Spinal cord (tissue), 10 donors: Measurements from ENCODE around the gene HECW1. TPM values are rescaled to one million over a fixed set of nuclear protein-coding genes. Genes with fewer than 3 reads are reported as not detected.
"Not testable (repeated sequence)": the region's sequence is repeated elsewhere in the genome, so short reads cannot be mapped to it uniquely, and the experiment has no call there.

ENCODE experiments used
- DNase-seq, 6 donors: peaks; one replicate each; pipeline versions ENCODE4 v3.0.0 to v3.0.0-alpha.2; 2013 to 2015; ENCODE audit warnings: low spot score in 6 of 6, low read depth in 4 of 6
- H3K27ac ChIP-seq: one replicate; pipeline ENCODE4 v1.5.1; 2013; ENCODE audit warnings: low read depth, low read length, control low read depth
- H3K27me3 ChIP-seq: one replicate; pipeline ENCODE4 v1.6.1; 2013; ENCODE audit warnings: low read length; ENCODE audit not compliant: control insufficient read depth, insufficient read depth
- H3K36me3 ChIP-seq: one replicate; pipeline ENCODE4 v1.6.1; 2013; ENCODE audit warnings: low read length; ENCODE audit not compliant: control insufficient read depth, insufficient read depth
- H3K4me1 ChIP-seq: one replicate; pipeline ENCODE4 v1.6.1; 2013; ENCODE audit warnings: low read length; ENCODE audit not compliant: control insufficient read depth, insufficient read depth
- H3K4me3 ChIP-seq: one replicate; pipeline ENCODE4 v1.5.1; 2013; ENCODE audit warnings: low read depth, low read length, control low read depth
- H3K9me3 ChIP-seq: one replicate; pipeline ENCODE4 v1.6.1; 2013; ENCODE audit warnings: low read length; ENCODE audit not compliant: control insufficient read depth, insufficient read depth
- WGBS: methylation state at CpG from one replicate; pipeline ENCODE4 v1.1.5; 2013; ENCODE audit warnings: missing lambda C conversion rate; ENCODE audit not compliant: insufficient coverage; 5-methylcytosine and 5-hydroxymethylcytosine counted together
- polyA plus RNA-seq, 2 donors: library from polyadenylated mRNA; unstranded; fragments of 120-200 nt; gene quantifications; one replicate each; pipeline ENCODE4 v1.2.1, GENCODE V29; 2013; ENCODE audit not compliant: insufficient read length in 2 of 2
- total RNA-seq, 2 donors: library from RNA; depleted of rRNA in 1 of 2; stranded (reverse); fragments of 120-200 nt in 1 of 2; fragments of >200 nt in 1 of 2; gene quantifications; one replicate each; pipeline versions ENCODE4 v1.2.3 to v1.2.4, GENCODE V29; 2013 to 2014
- donor health status: healthy.

Gene HECW1
- total and polyA plus RNA-seq, 4 donors, result 10.7 to 23.5 (median 18.4) TPM

GRCh38 chr7:43211693-43212092, 99.2 kb downstream of the HECW1 start:
- Histone ChIP-seq H3K36me3 (peaks cover 4% of the 10 kb centered on the region), H3K27me3 (no peaks in the 10 kb centered on the region), H3K4me1 (peaks cover 11% of the 10 kb centered on the region), H3K27ac (no peak overlapping the region), H3K4me3 (no peak overlapping the region), H3K9me3 (no peaks in the 10 kb centered on the region)
- no peak for DNase-seq

- no peak overlapping the region for H3K27ac ChIP-seq
- WGBS, result no CpG with 5 or more reads among the region's 3 CpGs
- peaks cover 4% of the 10 kb centered on the region for H3K36me3 ChIP-seq
- H3K9me3 ChIP-seq, result no peaks in the 10 kb centered on the region
- H3K4me1 ChIP-seq, result peaks cover 11% of the 10 kb centered on the region
- no peak overlapping the region for H3K4me3 ChIP-seq
- no peaks in the 10 kb centered on the region for H3K27me3 ChIP-seq
- no peak for DNase-seq
Observed at GRCh38 chr7:43212921-43213320, 100.5 kb downstream of the HECW1 start.

- DNase-seq, result no peak
- whole genome bisulfite sequencing, result 68% methylated on average over 4 of the region's 6 CpGs
- no peaks in the 10 kb centered on the region for H3K9me3 ChIP-seq
- H3K4me3 ChIP-seq, result no peak overlapping the region
- H3K4me1 ChIP-seq, result peaks cover 5% of the 10 kb centered on the region
- H3K27ac ChIP-seq, result no peak overlapping the region
- H3K27me3 ChIP-seq, result no peaks in the 10 kb centered on the region
- H3K36me3 ChIP-seq, result no peaks in the 10 kb centered on the region
Observed at GRCh38 chr7:43215061-43215460, 102.6 kb downstream of the HECW1 start.

GRCh38 chr7:43217055-43217454, 104.6 kb downstream of the HECW1 start:
- Histone ChIP-seq H3K4me3 (no peak overlapping the region), H3K36me3 (no peaks in the 10 kb centered on the region), H3K4me1 (peaks cover 5% of the 10 kb centered on the region), H3K9me3 (no peaks in the 10 kb centered on the region), H3K27me3 (no peaks in the 10 kb centered on the region), H3K27ac (no peak overlapping the region)
- no peak for DNase-seq
- no CpG with 5 or more reads among the region's 2 CpGs for WGBS

- H3K36me3 ChIP-seq, H3K27me3 ChIP-seq, H3K4me3 ChIP-seq, DNase-seq, H3K9me3 ChIP-seq, H3K4me1 ChIP-seq, H3K27ac ChIP-seq: not testable (repeated sequence)
- 69% methylated on average over 2 of the region's 4 CpGs for WGBS
Observed at GRCh38 chr7:43218901-43219300, 106.5 kb downstream of the HECW1 start.

GRCh38 chr7:43220250-43220649, 107.8 kb downstream of the HECW1 start:
- Histone ChIP-seq H3K4me1 (no peaks in the 10 kb centered on the region), H3K9me3 (no peaks in the 10 kb centered on the region), H3K27ac (no peak overlapping the region), H3K4me3 (no peak overlapping the region), H3K27me3 (no peaks in the 10 kb centered on the region), H3K36me3 (no peaks in the 10 kb centered on the region)
- no peak for DNase-seq
- 91% methylated on average over 4 of the region's 6 CpGs for WGBS

GRCh38 chr7:43220742-43221141, 108.3 kb downstream of the HECW1 start:
- H3K4me1 ChIP-seq, result no peaks in the 10 kb centered on the region
- H3K27me3 ChIP-seq, result no peaks in the 10 kb centered on the region
- no peak overlapping the region for H3K27ac ChIP-seq
- no peak overlapping the region for H3K4me3 ChIP-seq
- no peaks in the 10 kb centered on the region for H3K9me3 ChIP-seq
- DNase-seq, result no peak
- H3K36me3 ChIP-seq, result no peaks in the 10 kb centered on the region

- WGBS, result 86% methylated on average over 1 of the region's 5 CpGs
- DNase-seq, result no peak
- Histone ChIP-seq H3K36me3 (peaks cover 3% of the 10 kb centered on the region), H3K4me3 (no peak overlapping the region), H3K27me3 (no peaks in the 10 kb centered on the region), H3K4me1 (no peaks in the 10 kb centered on the region), H3K9me3 (no peaks in the 10 kb centered on the region), H3K27ac (no peak overlapping the region)
Observed at GRCh38 chr7:43229801-43230200, 117.4 kb downstream of the HECW1 start.

- no peak overlapping the region for H3K4me3 ChIP-seq
- no CpG with 5 or more reads among the region's 2 CpGs for WGBS
- no peaks in the 10 kb centered on the region for H3K27me3 ChIP-seq
- H3K36me3 ChIP-seq, result no peaks in the 10 kb centered on the region
- H3K27ac ChIP-seq, result no peak overlapping the region
- no peaks in the 10 kb centered on the region for H3K4me1 ChIP-seq
- no peak for DNase-seq
- H3K9me3 ChIP-seq, result no peaks in the 10 kb centered on the region
Observed at GRCh38 chr7:43232366-43232765, 119.9 kb downstream of the HECW1 start.

- Histone ChIP-seq H3K4me3 (no peak overlapping the region), H3K27ac (no peak overlapping the region), H3K27me3 (no peaks in the 10 kb centered on the region), H3K4me1 (no peaks in the 10 kb centered on the region), H3K36me3 (no peaks in the 10 kb centered on the region), H3K9me3 (no peaks in the 10 kb centered on the region)
- no peak for DNase-seq
- 66% methylated on average over 5 of the region's 5 CpGs for WGBS
Observed at GRCh38 chr7:43234073-43234472, 121.6 kb downstream of the HECW1 start.
